OCI-LY7 (cell line): ENCODE results near the gene OTOP3. TPM values are rescaled to one million over a fixed set of nuclear protein-coding genes. Genes with fewer than 3 reads are reported as not detected.
"Not testable (repeated sequence)": the region's sequence is repeated elsewhere in the genome, so short reads cannot be mapped to it uniquely, and the experiment has no call there.

Experiments used
- BruUV-seq: library from RNA; stranded (reverse); fragments of 400-500 nt; replicated peaks from 2 replicates; lab custom pipeline; 2021; lab: Mats Ljungman, UMichigan
- CTCF ChIA-PET: fragments of 300-600 bp; sonication (Branson Sonifier 250); formaldehyde crosslinking; loops from one replicate; lab custom pipeline; 2022; ENCODE audit warnings: antibody characterized with exemption; ENCODE audit not compliant: unreplicated experiment; lab: Charles Lee
- POLR2A ChIA-PET: fragments of 300-600 bp; sonication (Branson Sonifier 250); formaldehyde crosslinking; loops from one replicate; lab custom pipeline; 2022; ENCODE audit warnings: antibody characterized with exemption; lab: Charles Lee
- DNase-seq: peaks from one replicate; pipeline ENCODE4 v3.0.0-alpha.2; 2015; ENCODE audit warnings: low spot score
- H2AFZ ChIP-seq: fragments of 200-600 bp; sonication (generic), shearing (Covaris generic); 2 replicates; pipeline ENCODE4 v1.6.1; 2014; ENCODE audit warnings: mild to moderate bottlenecking, antibody characterized with exemption, low read length, moderate library complexity
- H3K27ac ChIP-seq: fragments of 200-600 bp; sonication (generic); 2 replicates; pipeline ENCODE4 v1.5.1; 2014; ENCODE audit warnings: mixed run types, low read depth, mild to moderate bottlenecking, moderate library complexity, low read length, inconsistent platforms; ENCODE audit not compliant: poor library complexity, severe bottlenecking
- H3K36me3 ChIP-seq: fragments of 200-600 bp; sonication (generic); 2 replicates; pipeline ENCODE4 v1.6.1; 2014; ENCODE audit warnings: mild to moderate bottlenecking, antibody characterized with exemption, low read length, moderate library complexity, mixed read lengths; ENCODE audit not compliant: insufficient read depth
- H3K4me1 ChIP-seq: fragments of 200-600 bp; sonication (generic); 2 replicates; pipeline ENCODE4 v1.5.1; 2014; ENCODE audit warnings: mild to moderate bottlenecking, low read length; ENCODE audit not compliant: insufficient read depth, poor library complexity, severe bottlenecking
- H3K4me2 ChIP-seq: fragments of 200-600 bp; sonication (generic); 2 replicates; pipeline ENCODE4 v1.6.1; 2014; ENCODE audit warnings: mild to moderate bottlenecking, low read length
- H3K4me3 ChIP-seq: fragments of 200-600 bp; sonication (generic); 2 replicates; pipeline ENCODE4 v1.5.1; 2014; ENCODE audit warnings: mild to moderate bottlenecking, low read depth, low read length; ENCODE audit not compliant: poor library complexity, severe bottlenecking
- H3K79me2 ChIP-seq: fragments of 200-600 bp; sonication (generic); 2 replicates; pipeline ENCODE4 v1.6.1; 2016; ENCODE audit warnings: low read depth, mild to moderate bottlenecking, low read length, moderate library complexity, mixed read lengths; ENCODE audit not compliant: insufficient read depth
- H3K9me2 ChIP-seq: fragments of 200-600 bp; sonication (generic); 2 replicates; pipeline ENCODE4 v1.6.1; 2016; ENCODE audit warnings: mild to moderate bottlenecking, low read length, mixed read lengths; ENCODE audit not compliant: insufficient read depth
- H3K9me3 ChIP-seq: fragments of 200-600 bp; sonication (generic); 2 replicates; pipeline ENCODE4 v1.6.1; 2014; ENCODE audit warnings: mild to moderate bottlenecking, mixed run types, low read length, mixed read lengths
- H4K20me1 ChIP-seq: fragments of 200-600 bp; sonication (generic); 2 replicates; pipeline ENCODE4 v1.6.1; 2014; ENCODE audit warnings: mild to moderate bottlenecking, antibody characterized with exemption, low read length, moderate library complexity, mixed read lengths; ENCODE audit not compliant: insufficient read depth
- CTCF ChIP-seq: fragments of 200-600 bp; sonication (generic); conservative IDR thresholded peaks from 2 replicates; pipeline ENCODE4 v1.5.1; 2014; ENCODE audit warnings: mild to moderate bottlenecking, antibody characterized with exemption, low read length, moderate library complexity, mixed read lengths
- EZH2phosphoT487 ChIP-seq: fragments of 200-600 bp; sonication (generic); IDR thresholded peaks from 2 replicates; pipeline ENCODE4 v1.6.1; 2018; ENCODE audit warnings: low read depth, borderline replicate concordance, mild to moderate bottlenecking, mixed run types, antibody characterized with exemption, low read length, moderate library complexity, mixed read lengths
- intact Hi-C: fragments of 100-400 bp; cut with micrococcal nuclease; formaldehyde crosslinking; loops from one replicate; pipeline ENCODE4 v1.10.0; 2022; ENCODE audit not compliant: unreplicated experiment
- total RNA-seq, 2 experiments: library from RNA; depleted of rRNA in 1 of 2; stranded (reverse); fragments of >200 nt in 1 of 2; shearing (Covaris generic) in 1 of 2; gene quantifications; 2 replicates each; pipeline ENCODE4 v1.2.3, GENCODE V29; 2014 to 2022

Gene OTOP3
- total RNA-seq, 2 experiments from 2014 or later = not detected

- H3K27ac ChIP-seq = no peak overlapping the region
- CTCF ChIA-PET = no interaction called here
- H3K4me3 ChIP-seq = no peak overlapping the region
- POLR2A ChIA-PET = interaction anchor here (1.8 kb wide), 1 partner anchor 34 kb away, joined by 9 read pairs; the partner anchor contains the start of gene FDXR
- no TSS peak for BruUV-seq
- H3K4me1 ChIP-seq = no peaks in the 10 kb centered on the region
- no peaks in the 10 kb centered on the region for H3K79me2 ChIP-seq
- intact Hi-C loops = no loop called here
- no peaks in the 10 kb centered on the region for H4K20me1 ChIP-seq
- H3K9me3 ChIP-seq = no peaks in the 10 kb centered on the region
- DNase-seq = no peak
- no peak overlapping the region for H2AFZ ChIP-seq
- no peak overlapping the region for H3K4me2 ChIP-seq
- H3K36me3 ChIP-seq = no peaks in the 10 kb centered on the region
- H3K9me2 ChIP-seq = no peaks in the 10 kb centered on the region
- TF ChIP-seq EZH2phosphoT487 (no peak), CTCF (no peak)
Observed at GRCh38 chr17:74907012-74907411, 28.7 kb upstream of the OTOP3 start.

- POLR2A ChIA-PET, intact Hi-C loops, H3K27ac ChIP-seq, H3K36me3 ChIP-seq, H3K9me2 ChIP-seq, H3K79me2 ChIP-seq, H3K4me2 ChIP-seq, H3K9me3 ChIP-seq, CTCF ChIA-PET, H4K20me1 ChIP-seq, DNase-seq, BruUV-seq, H2AFZ ChIP-seq, H3K4me1 ChIP-seq, H3K4me3 ChIP-seq: not testable (repeated sequence)
Observed at GRCh38 chr17:74909097-74909496, 26.6 kb upstream of the OTOP3 start.

- POLR2A ChIA-PET, BruUV-seq, H3K27ac ChIP-seq, CTCF ChIA-PET, H3K4me1 ChIP-seq, H4K20me1 ChIP-seq, H3K9me3 ChIP-seq, H3K36me3 ChIP-seq, H3K79me2 ChIP-seq, intact Hi-C loops, H3K9me2 ChIP-seq, H3K4me3 ChIP-seq, DNase-seq, H2AFZ ChIP-seq, H3K4me2 ChIP-seq: not testable (repeated sequence)
Observed at GRCh38 chr17:74911423-74911822, 24.3 kb upstream of the OTOP3 start.
